Parathyroid adenoma (tissue), 2 donors: Measurements from ENCODE around the gene LAMP5.

Experiments used
- H2AFZ ChIP-seq: fragments of 300-600 bp; sonication (generic); one replicate; pipeline ENCODE4 v1.7.0; 2017; ENCODE audit warnings: antibody characterized with exemption, mild to moderate bottlenecking
- H3K27ac ChIP-seq: fragments of 300-600 bp; sonication (generic); one replicate; pipeline ENCODE4 v1.7.0; 2017
- H3K27me3 ChIP-seq: fragments of 300-600 bp; sonication (generic); one replicate; pipeline ENCODE4 v1.7.0; 2017; ENCODE audit warnings: low read length; ENCODE audit not compliant: control insufficient read depth, insufficient read depth
- H3K36me3 ChIP-seq: fragments of 300-600 bp; sonication (generic); one replicate; pipeline ENCODE4 v1.7.0; 2017; ENCODE audit warnings: low read length; ENCODE audit not compliant: control insufficient read depth, insufficient read depth
- H3K4me1 ChIP-seq: fragments of 300-600 bp; sonication (generic); one replicate; pipeline ENCODE4 v1.7.0; 2017; ENCODE audit warnings: control low read depth
- H3K4me2 ChIP-seq: fragments of 300-600 bp; sonication (generic); one replicate; pipeline ENCODE4 v1.7.0; 2017; ENCODE audit warnings: low read length
- H3K4me3 ChIP-seq: fragments of 300-600 bp; sonication (generic); one replicate; pipeline ENCODE4 v1.7.0; 2017; ENCODE audit warnings: low read depth, low read length
- H3K79me2 ChIP-seq: fragments of 300-600 bp; sonication (generic); one replicate; pipeline ENCODE4 v1.7.0; 2017; ENCODE audit warnings: control low read depth
- H3K9ac ChIP-seq: fragments of 300-600 bp; sonication (generic); one replicate; pipeline ENCODE4 v1.7.0; 2017; ENCODE audit warnings: mild to moderate bottlenecking
- H3K9me3 ChIP-seq: fragments of 300-600 bp; sonication (generic); one replicate; pipeline ENCODE4 v1.7.0; 2017; ENCODE audit warnings: low read length; ENCODE audit not compliant: control insufficient read depth
- TF ChIP-seq, protein P1 (sequence below): fragments of 300-600 bp; sonication (generic); IDR thresholded peaks from one replicate; pipeline ENCODE4 v1.7.0; 2017; ENCODE audit warnings: antibody characterized with exemption, mild to moderate bottlenecking
- donor health status: primary hyperparathyroidism.

The LAMP5 gene

DNA sequence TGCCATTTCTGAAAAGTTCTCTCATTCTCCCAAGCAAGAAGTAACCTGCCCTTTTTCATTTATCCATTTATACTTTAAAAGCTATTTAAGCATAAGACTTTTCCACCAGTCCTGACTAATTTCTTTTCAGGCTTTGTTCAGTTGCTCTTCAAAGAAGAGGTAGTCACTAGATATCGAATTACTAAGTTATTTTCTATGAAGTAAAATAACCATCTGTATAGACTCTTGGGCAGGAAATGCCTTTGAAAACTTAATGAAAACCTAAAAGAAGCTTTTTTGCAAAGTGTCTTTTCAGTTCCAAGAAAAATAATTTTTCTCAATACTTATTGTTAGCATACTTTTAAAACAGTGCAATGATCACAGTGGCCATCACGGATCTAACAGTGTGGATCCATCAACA is 31.3 kb upstream of the LAMP5 start:
- TF ChIP-seq, protein P1, sequence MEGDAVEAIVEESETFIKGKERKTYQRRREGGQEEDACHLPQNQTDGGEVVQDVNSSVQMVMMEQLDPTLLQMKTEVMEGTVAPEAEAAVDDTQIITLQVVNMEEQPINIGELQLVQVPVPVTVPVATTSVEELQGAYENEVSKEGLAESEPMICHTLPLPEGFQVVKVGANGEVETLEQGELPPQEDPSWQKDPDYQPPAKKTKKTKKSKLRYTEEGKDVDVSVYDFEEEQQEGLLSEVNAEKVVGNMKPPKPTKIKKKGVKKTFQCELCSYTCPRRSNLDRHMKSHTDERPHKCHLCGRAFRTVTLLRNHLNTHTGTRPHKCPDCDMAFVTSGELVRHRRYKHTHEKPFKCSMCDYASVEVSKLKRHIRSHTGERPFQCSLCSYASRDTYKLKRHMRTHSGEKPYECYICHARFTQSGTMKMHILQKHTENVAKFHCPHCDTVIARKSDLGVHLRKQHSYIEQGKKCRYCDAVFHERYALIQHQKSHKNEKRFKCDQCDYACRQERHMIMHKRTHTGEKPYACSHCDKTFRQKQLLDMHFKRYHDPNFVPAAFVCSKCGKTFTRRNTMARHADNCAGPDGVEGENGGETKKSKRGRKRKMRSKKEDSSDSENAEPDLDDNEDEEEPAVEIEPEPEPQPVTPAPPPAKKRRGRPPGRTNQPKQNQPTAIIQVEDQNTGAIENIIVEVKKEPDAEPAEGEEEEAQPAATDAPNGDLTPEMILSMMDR = no peak
- H3K79me2 ChIP-seq = no peaks in the 10 kb centered on the region
- no peaks in the 10 kb centered on the region for H3K36me3 ChIP-seq
- H3K27ac ChIP-seq = no peak overlapping the region
- H3K4me3 ChIP-seq = no peak overlapping the region
- no peak overlapping the region for H3K9ac ChIP-seq
- no peak overlapping the region for H2AFZ ChIP-seq
- no peaks in the 10 kb centered on the region for H3K27me3 ChIP-seq
- no peaks in the 10 kb centered on the region for H3K4me1 ChIP-seq
- H3K4me2 ChIP-seq = no peak overlapping the region
- no peaks in the 10 kb centered on the region for H3K9me3 ChIP-seq

DNA sequence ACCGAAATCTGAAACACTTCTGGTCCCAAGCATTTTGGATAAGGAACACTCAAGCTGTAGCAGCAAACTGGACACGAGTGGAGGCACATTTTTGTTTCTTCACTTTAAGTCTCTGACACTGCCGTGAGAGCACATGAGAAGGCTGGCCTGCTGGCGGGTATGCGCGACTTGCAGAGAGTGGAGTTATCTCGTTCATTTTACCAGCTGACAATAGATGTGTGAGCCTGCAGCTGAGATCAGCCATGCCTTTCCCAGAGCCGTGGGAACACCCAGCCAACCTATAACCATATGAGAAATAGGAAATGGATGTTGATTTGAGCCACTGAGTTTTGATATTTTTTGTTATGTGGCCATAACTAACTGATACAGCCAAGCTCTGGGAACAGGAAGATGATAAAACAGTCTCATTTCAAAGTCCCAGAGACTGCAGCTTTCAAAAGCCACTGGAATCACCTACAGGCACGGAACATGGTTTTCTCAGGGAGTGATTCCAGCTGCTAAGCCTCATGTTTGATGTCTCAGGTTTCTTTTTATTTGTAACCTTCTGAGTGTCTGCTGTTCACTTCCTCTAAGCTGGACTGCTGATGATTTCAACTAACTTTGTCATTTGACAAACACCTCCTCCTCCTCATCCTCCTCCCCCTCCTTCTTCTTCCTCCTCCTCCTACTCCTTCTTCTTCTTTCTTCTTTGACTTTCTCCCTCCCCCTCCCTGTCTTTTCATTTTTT is 28.6 kb upstream of the LAMP5 start:
- no peaks in the 10 kb centered on the region for H3K9me3 ChIP-seq
- H3K4me3 ChIP-seq = no peak overlapping the region
- no peak overlapping the region for H3K4me2 ChIP-seq
- no peaks in the 10 kb centered on the region for H3K4me1 ChIP-seq
- no peaks in the 10 kb centered on the region for H3K27me3 ChIP-seq
- TF ChIP-seq, protein P1 = no peak
- no peaks in the 10 kb centered on the region for H3K79me2 ChIP-seq
- no peak overlapping the region for H3K9ac ChIP-seq
- H3K27ac ChIP-seq = no peak overlapping the region
- no peaks in the 10 kb centered on the region for H3K36me3 ChIP-seq
- no peak overlapping the region for H2AFZ ChIP-seq

DNA sequence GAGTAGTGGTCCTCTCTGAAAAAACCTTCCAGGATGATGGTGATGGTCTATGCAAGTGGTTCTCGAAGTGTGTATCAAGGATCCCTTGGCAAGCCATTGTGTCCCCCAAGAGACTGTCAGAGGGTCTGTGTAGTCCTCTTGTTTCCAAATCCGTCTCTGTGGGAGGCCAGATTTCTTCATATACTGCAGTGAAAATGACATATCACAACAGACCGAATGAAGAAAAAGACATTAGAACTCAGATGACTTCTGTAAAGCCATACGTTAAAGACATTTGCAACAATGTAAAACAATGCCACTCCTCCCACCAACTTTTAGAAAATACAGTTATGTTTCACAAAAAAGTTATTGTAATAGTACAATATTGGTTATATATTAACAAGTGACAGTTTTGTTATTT is 27.2 kb upstream of the LAMP5 start:
- H3K27me3 ChIP-seq = no peaks in the 10 kb centered on the region
- H3K9ac ChIP-seq = no peak overlapping the region
- H3K27ac ChIP-seq = no peak overlapping the region
- H2AFZ ChIP-seq = no peak overlapping the region
- H3K4me2 ChIP-seq = no peak overlapping the region
- H3K4me3 ChIP-seq = no peak overlapping the region
- TF ChIP-seq, protein P1 = no peak
- no peaks in the 10 kb centered on the region for H3K79me2 ChIP-seq
- no peaks in the 10 kb centered on the region for H3K36me3 ChIP-seq
- no peaks in the 10 kb centered on the region for H3K9me3 ChIP-seq
- no peaks in the 10 kb centered on the region for H3K4me1 ChIP-seq

DNA sequence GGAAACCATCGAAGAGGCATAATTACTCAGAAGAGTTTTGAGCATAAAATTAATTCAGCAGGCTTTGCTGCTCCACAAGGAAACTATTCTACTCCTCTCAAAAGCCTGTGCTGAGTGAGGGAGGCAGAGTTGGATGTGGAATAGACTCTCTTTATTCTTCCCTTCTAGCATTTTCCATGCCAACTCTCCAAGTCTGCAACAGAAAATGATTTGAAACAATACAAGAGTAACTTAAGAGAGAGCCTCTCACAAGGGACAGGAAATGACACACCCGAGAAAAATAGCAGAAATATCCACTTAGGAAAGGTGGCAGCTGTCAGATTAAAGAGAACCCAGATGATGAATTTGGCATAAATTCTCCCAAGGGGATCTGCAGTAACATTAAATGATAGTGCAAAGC is 26.3 kb upstream of the LAMP5 start:
- H3K4me1 ChIP-seq = no peaks in the 10 kb centered on the region
- H3K4me2 ChIP-seq = no peak overlapping the region
- H3K79me2 ChIP-seq = no peaks in the 10 kb centered on the region
- H3K4me3 ChIP-seq = no peak overlapping the region
- no peaks in the 10 kb centered on the region for H3K36me3 ChIP-seq
- H3K27me3 ChIP-seq = no peaks in the 10 kb centered on the region
- H2AFZ ChIP-seq = no peak overlapping the region
- no peak overlapping the region for H3K9ac ChIP-seq
- no peak overlapping the region for H3K27ac ChIP-seq
- TF ChIP-seq, protein P1 = no peak
- H3K9me3 ChIP-seq = no peaks in the 10 kb centered on the region

DNA sequence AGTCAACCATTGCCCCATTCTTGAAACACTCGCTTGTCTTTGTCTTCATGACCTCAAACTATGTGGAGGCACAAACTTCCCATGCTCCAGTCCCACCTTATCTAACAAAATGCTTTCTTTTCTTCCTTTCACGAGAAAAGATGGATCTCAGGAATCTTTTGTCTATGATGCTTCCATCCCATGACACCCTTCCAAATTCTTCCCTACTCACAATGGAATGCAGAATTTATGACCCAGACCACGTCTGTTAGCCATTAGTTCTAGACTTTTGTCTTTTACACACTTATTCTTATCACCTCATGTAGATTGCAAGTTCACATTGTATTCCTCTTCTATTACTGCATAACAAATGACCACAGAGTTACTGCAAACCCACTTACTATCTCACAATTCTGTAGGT is 24.2 kb upstream of the LAMP5 start:
- no peak overlapping the region for H2AFZ ChIP-seq
- TF ChIP-seq, protein P1 = no peak
- H3K9ac ChIP-seq = no peak overlapping the region
- H3K4me2 ChIP-seq = no peak overlapping the region
- no peaks in the 10 kb centered on the region for H3K79me2 ChIP-seq
- H3K27me3 ChIP-seq = no peaks in the 10 kb centered on the region
- H3K9me3 ChIP-seq = no peaks in the 10 kb centered on the region
- H3K4me3 ChIP-seq = no peak overlapping the region
- no peaks in the 10 kb centered on the region for H3K4me1 ChIP-seq
- no peak overlapping the region for H3K27ac ChIP-seq
- no peaks in the 10 kb centered on the region for H3K36me3 ChIP-seq
